ENCODE results near the gene CAMKK1.
"Not testable (repeated sequence)": the region's sequence is repeated elsewhere in the genome, so short reads cannot be mapped to it uniquely, and the experiment has no call there.

CAMKK1 gene

DNA sequence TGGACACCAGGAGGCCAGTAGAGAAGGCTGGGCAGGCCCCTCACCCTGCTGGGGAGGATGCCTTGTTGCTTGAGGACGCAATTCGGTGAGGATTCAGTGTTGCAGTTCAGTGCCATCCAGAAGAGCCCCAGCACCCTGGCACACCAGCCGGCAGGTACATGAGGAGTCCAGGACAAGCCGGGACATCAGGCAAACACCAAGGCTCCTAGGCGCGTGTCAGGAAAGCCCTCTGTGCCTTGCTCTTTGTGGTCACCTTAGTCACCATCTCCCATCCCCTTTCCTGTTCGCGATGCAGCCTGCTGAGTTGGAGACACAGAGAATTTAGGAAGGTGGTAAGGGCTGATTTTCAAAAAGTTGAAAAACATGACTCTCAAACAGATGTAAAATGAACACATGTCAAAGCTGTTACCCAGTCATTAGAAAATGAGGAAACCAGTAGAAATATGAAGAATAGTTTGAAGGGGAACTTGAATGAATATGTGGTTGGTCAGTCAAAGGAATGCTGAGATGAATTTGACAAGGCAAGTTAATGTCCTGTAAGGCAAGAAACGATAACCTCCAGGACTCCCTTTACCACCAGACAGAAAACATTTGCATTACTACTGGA, 44.5 kb downstream of the CAMKK1 start:
- FAIRE-seq (no peak), DNase-seq (ENCODE audit: insufficient read length, low spot score) (no peak)

DNA sequence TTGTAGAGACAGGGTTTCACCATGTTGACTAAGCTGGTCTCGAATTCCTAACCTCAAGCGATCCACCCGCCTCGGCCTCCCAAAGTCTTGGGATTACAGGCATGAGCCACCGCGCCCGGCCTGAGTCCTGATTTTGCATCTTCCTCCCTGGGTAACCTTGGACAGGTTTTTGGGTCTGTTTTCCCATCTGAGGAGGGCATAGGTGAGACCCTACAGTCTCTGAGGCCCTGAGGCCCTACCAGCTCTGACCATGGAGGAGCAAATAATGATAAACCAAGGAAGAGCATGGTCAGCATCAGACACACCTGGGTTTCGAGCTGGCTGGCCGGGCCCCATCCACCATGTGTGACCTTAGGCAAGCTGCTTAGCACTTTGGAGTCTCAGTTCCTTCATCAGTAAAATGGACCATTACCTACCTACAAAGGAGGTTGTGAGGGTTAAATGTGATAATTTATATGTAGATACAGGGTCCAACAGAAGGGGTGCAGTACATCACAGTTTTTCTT, 45.6 kb downstream of the CAMKK1 start:
- FAIRE-seq: no peak
- DNase-seq (ENCODE audit: insufficient read length, low spot score): no peak

DNA sequence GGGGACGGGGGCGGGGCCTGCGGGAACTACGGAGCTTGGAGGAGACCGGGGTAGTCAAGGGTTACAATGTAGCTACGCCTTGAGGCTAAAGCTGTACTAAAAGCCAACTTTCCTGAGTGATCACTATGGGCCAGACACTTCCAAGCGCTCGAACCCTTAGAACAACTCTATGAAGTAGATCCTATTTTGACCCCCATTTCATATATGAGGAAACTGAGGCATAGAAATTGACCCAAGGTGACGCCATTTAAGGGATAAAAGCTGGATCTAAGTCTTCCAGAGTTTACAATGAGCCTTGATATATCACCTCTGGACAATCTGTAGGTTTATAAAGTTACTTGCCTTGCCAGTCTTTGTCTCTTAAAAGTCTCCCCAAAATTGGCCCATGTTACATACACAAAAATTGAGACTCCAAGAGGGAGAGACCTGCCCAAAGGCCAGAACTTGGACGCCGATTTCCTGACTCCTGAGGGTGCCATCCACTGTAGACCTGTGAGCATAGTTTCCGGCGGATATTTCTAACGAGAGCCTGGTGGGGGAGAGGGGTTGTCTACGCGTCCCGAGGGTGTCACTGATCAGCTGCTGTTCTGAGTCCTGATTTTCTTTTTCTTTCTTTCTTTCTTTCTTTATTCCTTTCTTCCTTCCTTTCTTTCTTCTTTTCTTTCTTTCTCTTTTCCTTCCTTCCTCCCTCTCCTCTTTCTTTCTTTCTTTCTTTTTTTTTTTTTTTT, 46.3 kb downstream of the CAMKK1 start:
- DNase-seq (ENCODE audit: insufficient read length, low spot score): no peak
- no peak for FAIRE-seq

DNA sequence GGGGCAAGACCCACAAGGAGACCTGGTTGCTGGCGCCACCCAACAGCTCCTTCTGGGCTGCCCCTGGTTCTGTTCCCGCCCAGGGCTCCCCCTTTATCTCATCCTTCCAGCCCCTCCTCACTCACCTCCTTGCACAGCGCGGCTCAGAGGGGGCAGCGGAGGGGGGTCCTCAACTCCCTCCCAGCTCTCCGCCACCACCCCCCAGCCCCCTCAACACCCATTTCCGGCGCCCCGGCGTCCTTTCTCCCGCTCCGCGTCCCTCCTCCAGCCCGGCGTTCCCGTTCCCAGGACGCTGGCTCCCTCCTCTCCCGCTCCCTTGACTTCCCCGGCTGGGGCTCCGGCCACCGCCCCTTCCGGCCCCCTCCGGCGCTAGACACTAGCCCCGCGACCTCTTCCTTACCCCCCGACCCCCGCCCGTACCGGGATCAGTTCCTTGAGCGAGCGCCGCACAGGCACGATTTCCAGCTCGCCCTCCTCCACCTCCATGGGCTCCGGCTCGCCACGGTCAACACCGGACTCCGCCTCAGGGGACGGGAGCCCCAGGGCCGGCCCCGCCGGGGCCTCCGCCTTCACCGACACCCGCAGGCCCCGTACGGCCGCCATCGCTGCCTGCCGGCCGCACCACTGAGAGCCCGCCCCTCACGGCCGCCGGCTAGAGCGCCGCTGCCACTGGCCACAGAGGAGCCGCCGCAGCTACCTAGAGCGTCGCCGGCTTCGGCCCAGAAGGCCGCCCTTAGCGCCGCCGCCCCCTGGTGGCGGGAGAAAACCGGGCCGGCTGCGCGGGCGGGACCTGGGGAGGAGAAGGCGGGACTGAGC, 47.0 kb downstream of the CAMKK1 start, which contains the start of gene NCBP3:
NCBP3 (minus strand) TSS at position 626 of the 816 bp plus-strand sequence; CDS start at position 603, 23 bp downstream.
- peak; percentile 93 for DNase-seq (ENCODE audit: insufficient read length, low spot score)
- FAIRE-seq: peak; percentile 81

DNA sequence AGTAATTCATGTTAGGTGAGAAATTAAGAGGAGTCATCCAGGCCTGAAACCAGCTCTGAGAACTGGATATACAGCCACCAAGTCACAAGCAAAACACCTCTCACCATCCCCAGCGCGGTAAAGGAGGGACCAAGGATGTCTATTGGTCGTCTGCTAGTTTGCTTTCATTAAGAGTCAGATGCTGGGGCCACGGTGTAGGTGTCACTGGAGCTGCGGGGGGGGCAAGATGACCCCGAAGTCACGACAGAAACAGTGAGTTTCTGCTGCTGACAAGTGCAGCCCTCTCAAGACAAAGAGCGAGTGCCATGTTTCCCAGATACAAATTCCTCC, 47.6 kb downstream of the CAMKK1 start:
- FAIRE-seq (peak; percentile 28), DNase-seq (ENCODE audit: insufficient read length, low spot score) (peak; percentile 28)

DNA sequence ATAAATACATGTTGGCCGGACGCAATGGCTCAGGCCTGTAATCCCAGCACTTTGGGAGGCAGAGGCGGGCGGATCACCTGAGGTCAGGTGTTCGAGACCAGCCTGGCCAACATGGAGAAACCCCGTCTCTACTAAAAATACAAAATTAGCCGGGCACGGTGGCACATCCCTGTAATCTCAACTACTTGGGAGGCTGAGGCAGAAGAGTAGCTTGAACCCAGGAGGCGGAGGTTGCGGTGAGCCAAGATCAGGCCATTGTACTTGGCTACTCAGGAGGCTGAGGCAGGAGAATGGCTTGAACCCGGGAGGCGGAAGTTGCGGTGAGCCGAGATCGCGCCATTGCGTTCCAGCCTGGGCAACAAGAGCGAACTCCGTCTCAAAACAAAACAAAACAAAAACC, 48.3 kb downstream of the CAMKK1 start:
- FAIRE-seq: peak; percentile 63
- DNase-seq (ENCODE audit: insufficient read length, low spot score): not testable (repeated sequence)

DNA sequence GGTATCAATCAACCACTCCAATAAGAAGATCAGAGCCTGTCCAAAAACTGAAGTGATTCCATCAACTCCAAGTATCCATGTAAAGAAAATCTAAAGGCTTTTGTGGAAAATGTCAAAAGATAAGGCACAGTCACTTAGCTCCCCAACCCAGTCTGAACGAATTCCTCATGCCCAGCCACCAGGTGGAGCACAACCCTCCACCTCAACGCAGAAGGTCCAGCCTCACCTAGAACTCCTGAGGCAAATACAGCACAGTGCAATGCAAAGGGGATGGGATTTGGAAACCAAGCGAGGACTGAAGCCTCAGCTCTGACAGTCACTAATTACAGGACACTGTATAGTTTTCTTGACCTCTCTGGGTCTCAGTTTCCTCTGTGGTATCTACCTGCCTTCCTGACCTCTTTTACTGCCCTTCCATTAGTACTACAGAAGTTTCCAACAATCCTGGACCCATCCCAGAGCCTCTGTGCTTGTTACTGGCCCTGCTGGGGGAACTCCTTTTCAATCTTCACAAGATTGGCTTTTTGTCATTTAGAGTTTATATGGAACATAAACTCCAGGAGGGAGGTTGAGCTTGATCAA, 48.8 kb downstream of the CAMKK1 start:
- peak; percentile 62 for FAIRE-seq
- DNase-seq (ENCODE audit: insufficient read length, low spot score): peak; percentile 62

DNA sequence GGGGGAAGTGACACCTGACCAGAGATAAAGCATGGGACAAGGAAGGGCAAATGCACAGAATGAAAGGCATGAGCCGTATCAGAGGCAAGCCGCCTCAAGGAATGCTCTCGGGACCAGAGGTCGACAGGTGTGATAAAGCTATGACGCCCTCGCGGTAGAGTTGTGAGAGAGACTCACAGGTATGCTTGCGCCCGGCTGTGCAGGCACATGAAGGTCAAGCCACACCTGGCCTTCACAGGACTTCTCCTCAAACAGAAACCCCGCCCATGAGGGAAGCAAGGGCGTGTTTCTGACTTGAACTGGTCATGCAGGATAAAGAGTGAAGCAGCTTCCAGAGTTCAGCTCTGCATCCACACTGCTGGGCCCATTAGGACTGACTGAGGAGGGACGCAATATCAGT, 54.6 kb downstream of the CAMKK1 start:
- FAIRE-seq (peak; percentile 16), DNase-seq (ENCODE audit: insufficient read length, low spot score) (no peak)

DNA sequence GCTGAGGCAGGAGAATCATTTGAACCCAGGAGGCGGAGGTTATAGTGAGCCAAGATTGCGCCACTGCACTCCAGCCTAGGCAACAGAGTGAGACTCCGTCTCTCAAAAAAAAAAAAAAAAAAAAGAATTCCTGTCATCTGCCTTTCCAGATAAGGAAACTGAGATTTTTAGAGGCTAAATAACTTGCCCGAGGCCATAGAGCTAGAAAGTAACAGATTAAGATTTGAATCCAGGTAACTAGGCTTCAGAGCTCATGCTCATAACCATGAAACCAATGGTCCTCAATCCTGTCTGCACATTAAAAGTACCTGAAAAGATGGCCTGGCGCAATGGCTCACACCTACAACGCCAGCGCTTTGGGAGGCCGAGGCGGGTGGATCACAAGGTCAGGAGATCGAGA, 56.3 kb downstream of the CAMKK1 start:
- no peak for DNase-seq (ENCODE audit: insufficient read length, low spot score)
- FAIRE-seq: no peak

DNA sequence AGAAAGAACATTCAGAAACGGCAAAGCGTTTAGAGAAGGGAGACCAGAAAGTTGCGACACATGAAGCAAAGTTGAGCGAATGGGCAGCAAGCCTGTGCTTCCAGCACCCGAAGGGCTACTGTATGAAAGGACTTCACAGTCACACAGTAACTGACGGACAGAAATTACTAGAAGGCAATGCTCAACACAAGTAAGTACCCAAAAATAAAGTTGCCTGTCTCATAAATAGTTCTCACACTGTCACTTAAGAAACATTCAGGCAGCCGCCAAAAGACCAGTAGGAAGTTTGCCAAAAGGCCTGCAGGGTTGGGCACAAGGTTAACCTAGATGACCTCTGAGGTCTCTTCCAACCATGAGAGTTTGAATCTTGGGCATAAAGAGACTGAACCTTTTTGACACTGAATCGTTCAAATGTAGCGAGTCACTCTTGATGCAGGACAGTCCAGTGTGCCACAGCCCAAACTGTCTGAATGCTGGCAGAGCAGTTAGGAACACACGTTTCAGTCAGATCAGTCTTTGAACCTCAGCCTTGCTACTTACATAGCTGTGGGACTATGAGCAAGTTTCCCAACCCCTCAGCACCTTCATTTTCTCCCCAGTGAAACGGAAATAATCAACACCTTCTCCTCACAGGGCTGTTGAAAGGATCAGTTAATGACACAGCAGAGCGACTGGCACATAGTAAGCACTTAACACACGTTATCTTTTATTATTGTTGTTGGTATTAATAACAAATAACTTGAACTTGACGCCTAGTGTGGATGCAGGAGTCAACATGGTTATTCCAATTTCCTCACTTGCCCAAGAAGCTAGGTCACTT, 57.2 kb downstream of the CAMKK1 start:
- FAIRE-seq (peak; percentile 42), DNase-seq (ENCODE audit: insufficient read length, low spot score) (no peak)

DNA sequence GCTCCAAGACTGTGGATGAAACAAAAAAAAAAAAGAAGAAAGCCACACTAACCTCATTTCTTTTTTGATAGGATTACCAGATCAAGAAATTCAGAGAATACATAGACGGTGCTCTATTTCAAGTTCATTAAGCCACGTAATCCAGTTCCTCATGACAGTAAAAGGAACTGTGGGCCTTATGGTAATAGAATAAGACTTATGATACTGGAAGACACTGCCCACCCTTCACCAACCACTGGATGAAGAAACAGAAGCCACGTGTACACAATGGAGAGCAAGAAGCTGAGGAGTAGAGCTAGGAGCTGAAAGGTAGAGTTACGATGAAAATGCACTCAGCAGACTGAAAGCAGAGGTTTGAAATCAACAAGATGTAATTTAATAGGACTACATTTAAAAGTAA, 58.0 kb downstream of the CAMKK1 start:
- DNase-seq (ENCODE audit: insufficient read length, low spot score): no peak
- no peak for FAIRE-seq

DNA sequence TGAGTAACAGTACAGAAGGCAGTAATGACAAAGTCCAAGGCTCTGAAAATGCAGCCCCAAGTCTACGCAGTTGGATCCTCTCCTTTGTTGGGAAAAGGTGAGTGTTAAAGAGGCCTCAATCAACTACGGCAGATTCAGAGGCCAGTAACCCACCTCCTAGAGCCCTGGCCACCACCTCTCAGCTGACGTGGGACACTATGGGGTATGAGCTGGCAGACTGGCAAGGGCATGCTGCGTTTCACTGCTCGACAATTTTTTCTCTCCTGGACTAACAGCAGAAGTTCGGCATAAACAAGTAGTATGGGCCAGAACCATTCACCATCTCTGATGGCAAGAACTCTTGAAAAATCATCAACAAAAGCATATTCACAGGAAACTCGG, 64.0 kb downstream of the CAMKK1 start:
- no peak for DNase-seq (ENCODE audit: insufficient read length, low spot score)
- no peak for FAIRE-seq

DNA sequence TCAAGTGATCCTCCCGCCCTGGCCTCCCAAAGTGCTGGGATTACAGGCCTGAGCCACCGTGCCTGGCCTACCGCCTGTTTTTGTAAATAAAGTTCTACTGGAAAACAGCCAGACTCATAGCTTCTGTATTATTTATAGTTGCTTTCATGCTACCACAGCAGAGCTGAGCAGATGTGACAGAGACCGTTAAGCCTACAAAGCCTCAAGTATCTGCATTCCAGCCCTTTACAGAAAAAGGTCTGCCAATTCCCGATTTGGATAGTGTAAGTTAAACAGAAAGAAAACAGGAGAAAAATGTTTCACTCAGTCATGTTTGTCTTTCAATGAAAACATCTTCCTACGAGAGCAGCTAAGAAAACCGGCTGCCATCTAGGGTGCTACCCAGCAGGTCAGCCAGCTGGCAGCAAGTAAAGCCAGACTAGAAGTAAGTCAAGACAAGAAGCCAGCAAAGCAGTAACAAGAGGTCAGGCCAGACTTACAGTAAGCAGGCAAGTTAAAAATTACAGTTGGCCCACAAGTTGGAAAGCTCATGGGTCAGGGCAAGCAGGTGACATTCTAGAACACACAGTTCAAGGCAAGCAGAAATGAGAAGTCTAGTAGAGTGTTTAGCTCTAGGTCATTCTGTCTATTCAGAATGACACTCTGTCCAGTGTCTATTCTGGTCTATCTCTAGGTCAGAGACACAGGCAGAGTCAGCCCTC, 64.6 kb downstream of the CAMKK1 start:
- FAIRE-seq: no peak
- DNase-seq (ENCODE audit: insufficient read length, low spot score): no peak

DNA sequence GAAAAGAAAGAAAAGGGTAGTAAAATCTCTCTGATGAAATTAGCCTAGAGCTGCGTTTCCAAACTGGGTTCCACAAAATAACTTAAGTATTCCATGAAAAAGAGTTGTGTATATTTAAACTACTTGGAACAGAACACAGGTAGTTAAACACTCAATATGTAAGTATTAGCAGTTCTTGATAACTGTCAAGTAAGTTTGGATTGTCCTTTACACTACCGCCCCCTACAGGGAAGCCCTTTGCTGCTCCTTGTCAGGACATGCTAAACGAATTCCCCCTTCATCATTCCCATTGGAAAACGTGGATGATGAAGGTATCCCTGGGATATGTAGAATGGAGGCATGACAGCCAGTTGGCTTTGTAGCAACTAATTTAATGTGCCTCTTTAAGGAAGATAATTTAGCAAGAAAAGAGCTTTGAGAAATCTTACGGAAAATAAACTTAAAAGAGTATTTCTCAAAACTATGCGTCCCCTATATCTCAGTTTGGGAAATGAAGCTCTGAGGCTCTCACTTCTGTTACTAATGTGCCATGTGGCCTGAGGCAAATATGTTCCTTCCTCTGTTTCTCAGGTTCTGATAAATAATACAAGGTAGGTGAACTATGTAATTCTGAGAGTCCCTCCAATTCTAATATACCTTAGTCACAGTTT, 65.6 kb downstream of the CAMKK1 start:
- FAIRE-seq: peak; percentile 42

DNA sequence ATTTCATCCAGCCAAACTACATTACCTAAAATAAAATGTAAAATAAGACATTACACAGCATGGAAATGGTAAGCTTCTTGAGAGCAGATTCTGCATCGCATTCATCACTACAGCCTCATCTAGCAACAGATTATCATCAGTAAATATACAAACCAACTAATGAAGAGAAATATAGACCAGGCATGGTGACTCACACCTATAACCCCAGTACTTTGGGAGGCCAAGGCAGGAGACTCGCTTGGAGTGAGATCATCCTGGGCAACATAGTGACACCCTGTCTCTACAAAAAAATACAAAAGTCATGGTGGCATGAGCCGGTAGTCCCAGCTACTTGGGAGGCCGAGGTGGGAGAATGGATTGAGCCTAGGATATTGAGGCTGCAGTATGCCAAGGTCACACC, 66.7 kb downstream of the CAMKK1 start:
- no peak for FAIRE-seq

More for the DNA sequence above, 65.6 kb downstream of the CAMKK1 start:
- DNase-seq (ENCODE audit: insufficient read length, low spot score): peak; percentile 48

DNA sequence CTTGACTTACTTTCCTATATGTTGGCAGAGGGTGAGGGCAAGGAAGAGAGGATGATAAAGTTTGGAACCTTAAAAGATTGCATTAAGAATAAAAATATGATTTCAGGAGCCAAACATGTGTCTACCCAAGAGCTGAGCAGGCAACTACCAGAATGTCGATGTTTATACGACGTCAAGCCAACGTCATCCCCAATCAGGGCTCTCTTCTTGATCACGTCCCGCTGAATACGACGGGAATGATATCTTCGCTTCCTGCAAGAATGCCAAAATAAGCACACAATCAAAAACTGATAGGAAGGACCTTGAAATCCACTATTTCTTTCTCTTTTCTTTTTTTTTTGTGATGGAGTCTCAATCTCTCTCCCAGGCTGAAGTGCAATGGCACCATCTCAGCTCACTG, 71.8 kb downstream of the CAMKK1 start:
- DNase-seq (ENCODE audit: insufficient read length, low spot score) (no peak), FAIRE-seq (no peak)

More for the DNA sequence above, 66.7 kb downstream of the CAMKK1 start:
- no peak for DNase-seq (ENCODE audit: insufficient read length, low spot score)

DNA sequence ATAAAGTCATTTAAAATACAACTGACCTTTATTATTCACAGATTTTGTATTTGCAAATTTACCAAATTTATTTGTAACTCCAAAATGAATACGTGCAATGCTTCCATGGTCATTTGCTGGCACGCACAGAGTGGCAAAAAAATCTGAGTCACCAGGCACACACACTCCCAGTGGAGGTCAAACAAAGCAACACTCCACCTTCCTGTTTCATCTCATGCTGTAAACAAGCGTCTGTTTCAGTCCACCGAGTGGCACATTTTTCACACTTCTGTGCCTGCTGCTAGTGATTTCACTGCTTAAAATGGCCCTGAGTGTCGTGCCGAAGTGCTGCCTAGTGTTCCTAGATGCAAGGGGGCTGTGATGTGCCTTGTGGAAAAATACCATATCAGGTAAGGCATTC, 74.1 kb downstream of the CAMKK1 start:
- FAIRE-seq (peak; percentile 33), DNase-seq (ENCODE audit: insufficient read length, low spot score) (no peak)

DNA sequence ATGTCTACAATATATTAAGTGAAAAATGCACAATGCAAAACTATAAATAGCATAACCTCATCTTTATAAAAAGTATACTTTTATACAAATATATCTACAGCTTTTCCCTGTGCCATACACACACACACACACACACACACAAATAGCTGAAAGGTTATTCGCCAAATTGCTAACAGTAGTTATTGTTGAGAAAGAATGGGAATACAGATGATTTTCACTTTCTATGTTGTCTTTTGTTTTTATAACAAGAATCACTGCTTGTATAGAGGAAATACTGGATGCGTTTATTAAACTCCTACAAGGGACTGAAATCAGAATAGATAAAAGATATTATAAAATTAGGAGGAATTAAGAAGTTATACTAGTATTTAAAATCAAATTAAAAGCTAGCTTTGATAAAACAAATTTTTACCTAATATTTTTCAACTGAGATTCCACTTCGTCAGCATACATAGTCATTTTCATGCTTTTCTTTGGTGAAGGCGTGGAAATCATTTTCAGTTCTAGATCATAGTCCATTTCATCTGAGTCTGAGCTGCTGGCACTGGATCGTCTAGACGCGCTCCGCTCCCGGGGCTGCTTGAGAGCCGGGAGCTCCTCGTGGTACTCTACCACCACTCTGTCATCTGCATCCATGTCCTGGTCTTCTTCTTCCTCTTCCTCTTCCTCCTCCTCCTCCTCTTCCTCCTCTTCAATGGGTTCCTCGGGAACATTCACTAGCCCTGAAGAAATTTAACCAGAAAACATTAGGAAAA, 74.8 kb downstream of the CAMKK1 start:
- no peak for FAIRE-seq
- DNase-seq (ENCODE audit: insufficient read length, low spot score): no peak

Data from HTR-8/SVneo (cell line).